DMS153 treated with DMSO at 0.1 percent for 48 hours (cell line): Measurements from ENCODE around the gene GBGT1.

Source experiments
- DNase-seq: peaks from one replicate; lab custom pipeline; 2025; ENCODE audit not compliant: unreplicated experiment; lab: John Stamatoyannopoulos, UW

The GBGT1 gene

DNA sequence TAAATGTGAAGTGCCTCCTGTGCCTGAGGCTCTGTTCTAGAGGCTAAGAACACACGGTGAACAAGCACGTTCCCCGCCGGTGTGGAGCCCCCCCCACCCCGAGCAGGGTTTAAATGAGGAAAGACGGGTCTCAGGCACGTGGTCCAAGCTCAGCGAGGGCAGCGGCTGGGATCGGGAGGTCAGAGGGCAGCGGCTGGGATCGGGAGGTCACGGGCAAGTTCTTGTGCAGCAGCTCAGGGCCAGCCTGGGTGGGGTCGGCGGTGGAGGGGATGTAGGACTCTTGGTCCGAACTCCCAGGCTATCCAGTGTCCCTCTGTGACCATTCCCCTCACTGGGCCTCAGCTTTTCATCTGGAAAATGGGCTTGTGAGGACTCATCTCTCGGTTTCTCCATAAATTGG is 2.7 kb upstream of the GBGT1 start:
- no peak for DNase-seq

DNA sequence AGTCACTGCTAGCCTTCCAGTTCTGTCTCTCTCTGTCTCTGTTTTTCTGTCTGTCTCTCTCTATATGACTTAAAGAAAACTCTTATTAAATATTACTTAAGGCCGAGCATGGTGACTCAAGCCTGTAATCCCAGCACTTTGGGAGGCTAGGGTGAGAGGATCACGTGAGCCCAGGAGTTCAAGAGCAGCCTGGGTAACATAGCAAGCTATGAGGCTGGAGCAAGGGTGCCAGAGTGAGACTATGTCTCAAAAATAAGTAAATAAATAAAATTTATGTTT is 1.7 kb upstream of the GBGT1 start:
- no peak for DNase-seq

GRCh38 chr9:133164191-133164590 is 477 bp upstream of the GBGT1 start:
- DNase-seq, result no peak

DNA sequence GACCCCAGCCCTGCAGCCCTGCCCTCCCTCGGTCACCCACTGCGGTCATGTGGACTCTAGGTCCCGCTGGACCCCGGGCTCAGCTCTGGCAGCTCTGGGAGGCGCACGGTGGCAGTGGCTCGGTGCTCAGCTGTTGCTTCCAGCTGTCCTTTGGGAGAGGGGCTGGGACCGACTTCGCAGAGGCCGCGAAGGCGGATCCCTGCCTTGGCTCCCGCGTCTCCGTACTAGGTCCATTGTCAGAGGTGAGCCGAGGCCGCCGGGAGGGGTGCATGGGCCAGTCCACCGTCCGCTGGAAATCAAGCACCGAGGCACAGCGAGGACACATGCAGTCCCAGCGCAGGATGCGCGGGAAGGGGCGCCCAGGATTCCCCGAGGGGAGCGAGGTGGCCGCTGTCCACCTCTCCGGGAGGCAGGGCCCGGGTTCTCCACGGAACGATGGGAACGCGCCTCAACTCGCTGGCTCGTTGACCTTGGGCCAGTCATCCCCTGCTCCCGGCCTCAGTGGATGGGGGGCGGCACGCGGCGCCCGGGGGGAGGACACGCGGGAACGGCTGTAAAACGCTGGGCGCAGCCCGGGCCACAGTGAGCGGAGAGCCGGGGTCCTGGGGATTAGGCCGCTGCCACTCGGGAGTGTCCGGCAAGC is 732 bp downstream of the GBGT1 start:
- DNase-seq, result no peak

GRCh38 chr9:133161547-133161950 is 2.2 kb downstream of the GBGT1 start:
- no peak for DNase-seq

DNA sequence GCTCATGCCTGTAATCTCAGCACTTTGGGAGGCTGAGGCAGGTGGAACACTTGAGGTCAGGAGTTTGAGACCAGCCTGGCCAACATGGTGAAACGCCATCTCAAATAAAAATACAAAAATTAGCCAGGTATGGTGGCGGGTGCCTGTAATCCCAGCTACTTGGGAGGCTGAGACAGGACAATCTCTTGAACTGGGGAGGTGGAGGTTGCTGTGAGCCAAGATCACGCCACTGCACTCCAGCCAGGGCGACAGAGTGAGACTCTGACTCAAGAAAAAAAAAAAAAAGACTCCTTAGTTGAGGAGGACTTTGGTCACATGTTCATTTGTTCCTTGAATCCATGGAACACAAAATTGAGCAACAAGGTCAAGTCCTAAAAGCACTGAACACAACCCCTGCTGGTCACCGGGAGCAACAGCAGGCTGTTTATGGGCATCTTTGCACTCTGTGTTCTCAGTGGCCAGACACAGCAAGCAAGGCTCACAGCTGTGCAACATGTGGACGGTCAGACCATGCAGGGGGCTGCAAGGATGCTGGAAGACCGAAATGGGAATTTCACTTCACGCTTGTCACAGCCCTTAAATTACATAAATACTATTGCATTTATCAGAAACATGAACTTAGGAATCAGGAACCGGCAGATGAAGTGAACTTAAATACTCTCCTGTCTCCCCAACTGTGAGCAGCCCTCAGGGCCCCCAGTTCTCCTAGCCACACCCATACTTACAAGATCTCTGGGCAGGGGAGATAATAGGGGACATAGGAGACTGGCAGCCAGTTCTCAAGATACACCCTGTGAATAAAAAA is 2.8 kb downstream of the GBGT1 start:
- DNase-seq, result no peak

- no peak for DNase-seq
Measured at GRCh38 chr9:133158695-133159094, 5.0 kb downstream of the GBGT1 start.

- no peak for DNase-seq
Measured at GRCh38 chr9:133155156-133155555, 8.6 kb downstream of the GBGT1 start.

- DNase-seq, result no peak
Measured at GRCh38 chr9:133154097-133154989, 9.4 kb downstream of the GBGT1 start.

GRCh38 chr9:133153227-133154096 is 10.3 kb downstream of the GBGT1 start:
- DNase-seq, result no peak

GRCh38 chr9:133151601-133152525 is 11.9 kb downstream of the GBGT1 start:
- DNase-seq, result no peak

DNA sequence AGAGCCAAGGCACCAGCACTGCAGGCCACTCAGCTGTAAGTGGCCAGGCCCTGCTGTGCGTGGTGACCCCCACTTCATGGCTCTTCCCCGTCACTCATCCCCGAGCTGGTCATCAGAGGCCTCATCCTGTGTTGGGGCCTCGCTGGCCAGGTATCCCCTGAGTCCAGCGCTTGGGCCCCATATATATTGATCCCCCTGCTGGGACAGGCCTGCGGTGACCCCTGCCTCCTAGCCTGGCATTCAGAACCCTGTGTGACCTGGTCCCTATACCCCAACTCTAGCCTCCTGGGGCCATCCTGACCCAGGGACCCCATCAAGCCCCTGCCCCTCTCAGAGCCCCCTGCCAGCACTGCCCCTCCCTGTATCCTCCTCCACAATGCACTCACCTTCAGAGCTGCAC is 12.7 kb downstream of the GBGT1 start:
- DNase-seq, result no peak

GRCh38 chr9:133149130-133150015 is 14.3 kb downstream of the GBGT1 start:
- DNase-seq, result peak; percentile 89

GRCh38 chr9:133148199-133149129 is 15.2 kb downstream of the GBGT1 start:
- no peak for DNase-seq

DNA sequence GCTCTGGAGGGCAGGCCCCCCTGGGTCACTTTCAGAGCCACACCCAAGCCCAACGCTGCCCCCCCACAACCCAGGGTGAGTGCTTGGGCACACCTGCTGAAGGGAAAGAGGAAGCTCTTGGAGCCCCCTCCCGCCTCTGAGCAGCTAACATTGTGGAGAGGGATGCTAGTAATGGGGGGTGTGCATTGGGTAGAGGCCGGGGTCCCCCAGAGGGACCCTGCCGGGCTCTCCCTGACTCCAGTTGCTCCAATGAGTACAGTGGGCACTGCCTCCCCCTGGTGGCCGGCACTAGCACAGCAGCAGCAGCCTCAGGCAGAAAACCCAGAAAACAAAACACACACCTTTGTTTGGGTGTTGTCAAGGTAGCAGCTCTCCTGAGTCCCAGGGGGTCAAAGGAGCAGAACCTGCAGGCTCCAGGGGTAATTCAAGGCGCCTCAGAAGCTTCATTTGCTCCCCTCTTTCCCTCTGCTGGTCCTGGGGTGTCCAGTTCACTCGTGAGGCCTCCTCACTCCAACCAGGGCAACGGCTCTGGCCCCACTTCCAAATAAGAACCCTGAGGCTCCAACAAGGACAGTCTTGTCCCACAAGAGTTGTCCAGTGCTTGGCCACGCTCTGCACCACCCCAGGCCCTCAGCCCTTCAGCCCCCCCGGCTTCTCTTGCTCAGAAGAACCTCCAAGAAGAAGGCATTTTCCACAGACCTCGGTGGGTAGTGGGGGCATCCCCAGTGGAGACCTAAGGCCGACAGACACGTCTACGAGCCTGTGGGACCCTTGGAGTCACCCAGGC is 16.1 kb downstream of the GBGT1 start:
- peak; percentile 84 for DNase-seq

- no peak for DNase-seq
Measured at GRCh38 chr9:133146746-133147411, 16.8 kb downstream of the GBGT1 start.
